Osteoblast (primary cell): ENCODE measurements around the gene UPB1. TPM values are rescaled to one million over a fixed set of nuclear protein-coding genes. Genes with fewer than 3 reads are reported as not detected.
"Not testable (repeated sequence)": the region's sequence is repeated elsewhere in the genome, so short reads cannot be mapped to it uniquely, and the experiment has no call there.

Experiments used
- DNase-seq: peaks from one replicate; pipeline ENCODE4 v3.0.0; 2011; ENCODE audit warnings: low spot score, mixed read lengths; ENCODE audit not compliant: insufficient read length; ENCODE audit errors: missing footprints
- H2AFZ ChIP-seq: 2 replicates; pipeline ENCODE4 v1.6.0; 2011; ENCODE audit warnings: mild to moderate bottlenecking, low read length
- H3K27ac ChIP-seq: 2 replicates; pipeline ENCODE4 v1.5.1; 2011; ENCODE audit warnings: mild to moderate bottlenecking, low read depth, low read length, moderate library complexity
- H3K27me3 ChIP-seq: 2 replicates; pipeline ENCODE4 v1.6.0; 2012; ENCODE audit warnings: mild to moderate bottlenecking, control low read depth, inconsistent platforms, low read length, moderate library complexity; ENCODE audit not compliant: insufficient read depth
- H3K36me3 ChIP-seq: 2 replicates; pipeline ENCODE4 v1.5.1; 2011; ENCODE audit warnings: mild to moderate bottlenecking, low read length, control low read depth, moderate library complexity; ENCODE audit not compliant: insufficient read depth
- H3K4me1 ChIP-seq: 2 replicates; pipeline ENCODE4 v1.5.1; 2011; ENCODE audit warnings: mild to moderate bottlenecking, low read length, control low read depth, moderate library complexity; ENCODE audit not compliant: insufficient read depth
- H3K4me2 ChIP-seq: 2 replicates; pipeline ENCODE4 v1.6.0; 2011; ENCODE audit warnings: mild to moderate bottlenecking, low read length; ENCODE audit not compliant: insufficient read depth
- H3K4me3 ChIP-seq: fragments of 200-600 bp; sonication (generic); 3 replicates; pipeline ENCODE4 v1.5.1; 2012; ENCODE audit warnings: mild to moderate bottlenecking, low read length, inconsistent platforms; ENCODE audit not compliant: insufficient read depth
- H3K79me2 ChIP-seq: 2 replicates; pipeline ENCODE4 v1.6.0; 2012; ENCODE audit warnings: mild to moderate bottlenecking, low read length, control low read depth, inconsistent platforms; ENCODE audit not compliant: insufficient read depth
- H3K9me3 ChIP-seq: 2 replicates; pipeline ENCODE4 v1.5.1; 2011; ENCODE audit warnings: low read depth, low read length, control low read depth
- H4K20me1 ChIP-seq: 2 replicates; pipeline ENCODE4 v1.6.0; 2012; ENCODE audit warnings: mild to moderate bottlenecking, low read length, control low read depth; ENCODE audit not compliant: insufficient read depth
- CTCF ChIP-seq: IDR thresholded peaks from 2 replicates; pipeline ENCODE4 v1.5.1; 2011; ENCODE audit warnings: mild to moderate bottlenecking, low read depth, low read length, moderate library complexity; ENCODE audit errors: extremely low read depth
- total RNA-seq: library from RNA; depleted of rRNA; stranded (reverse); fragments of >200 nt; gene quantifications from 2 replicates; pipeline ENCODE4 v1.2.3, GENCODE V29; 2012

UPB1 gene
- total RNA-seq, 1 donor = under 0.01 TPM

- peaks cover 50% of the 10 kb centered on the region for H3K36me3 ChIP-seq
These were observed 53.7 kb downstream of the UPB1 start for GRCh38 chr22:24548812-24549211.

GRCh38 chr22:24550028-24550901, 55.1 kb downstream of the UPB1 start:
- H2AFZ ChIP-seq = no peak overlapping the region
- no peak overlapping the region for H3K4me3 ChIP-seq
- no peaks in the 10 kb centered on the region for H3K27me3 ChIP-seq
- peaks cover 61% of the 10 kb centered on the region for H4K20me1 ChIP-seq
- peak; percentile 74 for DNase-seq
- H3K4me1 ChIP-seq = peaks cover 19% of the 10 kb centered on the region
- H3K36me3 ChIP-seq = peaks cover 39% of the 10 kb centered on the region
- H3K4me2 ChIP-seq = no peak overlapping the region
- no peak for TF ChIP-seq CTCF
- peaks cover 81% of the 10 kb centered on the region for H3K79me2 ChIP-seq
- no peaks in the 10 kb centered on the region for H3K9me3 ChIP-seq
- peak overlapping the region; percentile 58 for H3K27ac ChIP-seq

More at GRCh38 chr22:24548812-24549211, 53.7 kb downstream of the UPB1 start:
- no peaks in the 10 kb centered on the region for H3K9me3 ChIP-seq
- no peak for TF ChIP-seq CTCF
- H3K4me1 ChIP-seq = peaks cover 22% of the 10 kb centered on the region
- H4K20me1 ChIP-seq = peaks cover 65% of the 10 kb centered on the region
- H2AFZ ChIP-seq = no peak overlapping the region
- DNase-seq = peak; percentile 17
- H3K79me2 ChIP-seq = peaks cover 71% of the 10 kb centered on the region
- no peak overlapping the region for H3K4me3 ChIP-seq
- H3K27ac ChIP-seq = no peak overlapping the region
- no peaks in the 10 kb centered on the region for H3K27me3 ChIP-seq
- no peak overlapping the region for H3K4me2 ChIP-seq

GRCh38 chr22:24550902-24551435, 55.8 kb downstream of the UPB1 start:
- H4K20me1 ChIP-seq = peaks cover 60% of the 10 kb centered on the region
- H3K9me3 ChIP-seq = no peaks in the 10 kb centered on the region
- H3K4me1 ChIP-seq = peaks cover 17% of the 10 kb centered on the region
- H2AFZ ChIP-seq = no peak overlapping the region
- peak overlapping the region; percentile 58 for H3K27ac ChIP-seq
- no peak for TF ChIP-seq CTCF
- no peak overlapping the region for H3K4me2 ChIP-seq
- DNase-seq = no peak
- no peak overlapping the region for H3K4me3 ChIP-seq
- peaks cover 83% of the 10 kb centered on the region for H3K79me2 ChIP-seq
- H3K36me3 ChIP-seq = peaks cover 39% of the 10 kb centered on the region
- H3K27me3 ChIP-seq = no peaks in the 10 kb centered on the region

GRCh38 chr22:24552503-24553286, 57.6 kb downstream of the UPB1 start:
- not testable (repeated sequence) for DNase-seq, H3K27ac ChIP-seq, H3K9me3 ChIP-seq, H3K4me3 ChIP-seq, H2AFZ ChIP-seq, H3K27me3 ChIP-seq
- Histone ChIP-seq H3K79me2 (peaks cover 91% of the 10 kb centered on the region), H3K4me1 (peaks cover 28% of the 10 kb centered on the region), H4K20me1 (peaks cover 60% of the 10 kb centered on the region), H3K36me3 (peaks cover 27% of the 10 kb centered on the region), H3K4me2 (peak overlapping the region; percentile 84)
